ENCODE measurements around the gene SLC7A1. TPM values are rescaled to one million over a fixed set of nuclear protein-coding genes. Genes with fewer than 3 reads are reported as not detected.

SLC7A1 gene
- total RNA-seq: 10 to 100 TPM in 2 of 4 donors, 1 to 10 TPM in 2; 7.3 to 17.9 (median 10.5) TPM

DNA sequence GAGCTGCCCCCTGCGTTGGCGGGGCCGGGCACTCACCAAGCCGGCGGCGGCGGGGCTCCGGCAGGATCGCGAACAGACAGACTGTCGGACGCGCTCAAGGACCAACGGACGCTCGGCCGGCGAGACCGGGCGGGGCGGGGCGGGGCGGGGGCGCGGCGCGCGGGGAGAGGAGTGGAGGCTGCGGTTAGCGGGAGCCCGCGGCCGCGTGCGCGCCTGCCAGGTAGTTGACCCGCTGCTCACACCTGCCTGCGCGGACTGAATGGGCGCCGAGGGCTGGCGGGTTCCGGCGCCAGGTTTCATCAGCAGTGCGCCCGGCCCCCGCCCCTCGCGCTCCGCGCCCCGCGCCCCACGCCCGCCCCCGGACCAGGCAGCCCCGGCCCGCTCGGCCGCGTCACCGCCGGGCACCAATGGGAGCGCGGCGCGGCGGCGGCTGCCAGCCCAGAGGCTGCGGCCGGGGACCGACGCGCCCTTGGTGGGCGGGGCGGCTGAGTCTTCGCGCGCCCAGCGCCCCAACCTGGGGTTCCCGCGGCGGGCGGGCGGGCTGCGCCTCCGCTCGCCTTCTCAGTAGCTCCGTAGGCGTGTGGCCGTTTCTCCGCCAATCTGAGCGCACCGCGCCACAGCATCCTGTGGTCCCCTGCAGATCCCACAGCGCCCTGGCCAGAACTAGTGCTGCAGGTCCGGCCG, at the start of gene SLC7A1:
TSS of gene SLC7A1 (minus strand) at position 309 of the 684 bp plus-strand sequence. CDS start 59,500 bp downstream, outside the sequence.
- TF ChIP-seq, protein P1, sequence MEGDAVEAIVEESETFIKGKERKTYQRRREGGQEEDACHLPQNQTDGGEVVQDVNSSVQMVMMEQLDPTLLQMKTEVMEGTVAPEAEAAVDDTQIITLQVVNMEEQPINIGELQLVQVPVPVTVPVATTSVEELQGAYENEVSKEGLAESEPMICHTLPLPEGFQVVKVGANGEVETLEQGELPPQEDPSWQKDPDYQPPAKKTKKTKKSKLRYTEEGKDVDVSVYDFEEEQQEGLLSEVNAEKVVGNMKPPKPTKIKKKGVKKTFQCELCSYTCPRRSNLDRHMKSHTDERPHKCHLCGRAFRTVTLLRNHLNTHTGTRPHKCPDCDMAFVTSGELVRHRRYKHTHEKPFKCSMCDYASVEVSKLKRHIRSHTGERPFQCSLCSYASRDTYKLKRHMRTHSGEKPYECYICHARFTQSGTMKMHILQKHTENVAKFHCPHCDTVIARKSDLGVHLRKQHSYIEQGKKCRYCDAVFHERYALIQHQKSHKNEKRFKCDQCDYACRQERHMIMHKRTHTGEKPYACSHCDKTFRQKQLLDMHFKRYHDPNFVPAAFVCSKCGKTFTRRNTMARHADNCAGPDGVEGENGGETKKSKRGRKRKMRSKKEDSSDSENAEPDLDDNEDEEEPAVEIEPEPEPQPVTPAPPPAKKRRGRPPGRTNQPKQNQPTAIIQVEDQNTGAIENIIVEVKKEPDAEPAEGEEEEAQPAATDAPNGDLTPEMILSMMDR (IDR thresholded peaks at IDR 0.05; ENCODE audit: low read depth): no peak

DNA sequence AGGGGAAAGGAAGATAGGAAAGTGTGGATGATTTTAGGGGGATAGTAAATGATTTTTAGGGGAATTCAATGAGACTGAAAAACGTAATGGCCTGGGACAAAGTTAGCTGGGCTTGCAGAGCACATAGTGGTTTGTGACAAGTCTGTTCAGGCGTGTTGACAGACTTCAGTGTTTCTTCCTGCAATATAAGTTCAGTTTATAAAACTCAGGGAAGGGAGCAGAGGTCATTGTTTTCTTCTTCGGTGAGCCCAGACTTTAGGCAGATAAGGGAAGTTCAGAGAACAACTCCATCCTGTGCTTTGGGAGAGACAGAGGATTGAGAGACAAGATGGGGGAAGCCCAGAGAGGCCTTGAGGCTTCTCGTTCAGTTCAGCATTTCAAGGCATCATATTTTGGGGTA, 45.2 kb upstream of the SLC7A1 start:
- TF ChIP-seq, protein P1 (IDR thresholded peaks at IDR 0.05; ENCODE audit: low read depth): no peak

DNA sequence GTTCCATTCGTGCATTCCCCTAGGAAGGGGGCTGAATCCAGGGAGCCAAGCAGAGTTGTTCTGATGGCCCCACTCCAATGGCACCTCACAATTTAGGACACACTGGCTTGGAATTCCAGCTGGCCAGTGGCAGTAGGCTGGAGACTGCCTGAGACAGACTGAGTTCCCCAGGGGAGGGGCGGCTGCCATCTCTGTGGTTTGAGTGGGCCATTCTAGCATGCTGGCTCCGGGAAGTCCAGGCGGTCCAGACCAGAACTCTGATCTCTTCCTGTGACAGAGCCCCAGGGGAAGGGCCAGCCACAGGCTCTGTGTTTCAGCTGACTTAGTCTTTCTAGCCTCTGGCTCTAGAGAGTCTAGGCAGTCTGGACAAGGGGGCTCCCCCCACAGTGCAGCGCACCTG, 29.5 kb upstream of the SLC7A1 start:
- TF ChIP-seq, protein P1 (IDR thresholded peaks at IDR 0.05; ENCODE audit: low read depth): no peak

- TF ChIP-seq, protein P1 (IDR thresholded peaks at IDR 0.05; ENCODE audit: low read depth): no peak
These were observed 26.4 kb upstream of the SLC7A1 start for GRCh38 chr13:29621841-29622240.

GRCh38 chr13:29621051-29621800, 25.7 kb upstream of the SLC7A1 start:
- TF ChIP-seq, protein P1 (IDR thresholded peaks at IDR 0.05; ENCODE audit: low read depth): no peak

GRCh38 chr13:29619995-29620394, 24.5 kb upstream of the SLC7A1 start:
- TF ChIP-seq, protein P1 (IDR thresholded peaks at IDR 0.05; ENCODE audit: low read depth): no peak

- TF ChIP-seq, protein P1 (IDR thresholded peaks at IDR 0.05; ENCODE audit: low read depth): no peak
These were observed 17.6 kb upstream of the SLC7A1 start for GRCh38 chr13:29613101-29613500.

Data from subcutaneous adipose tissue (tissue), 4 donors.